ENCODE results near the gene XAGE2. TPM values are rescaled to one million over a fixed set of nuclear protein-coding genes. Genes with fewer than 3 reads are reported as not detected.

Gene XAGE2
- total RNA-seq, 1 experiment from 2014 or later = not detected

- Histone ChIP-seq H3K4me3 (ENCODE audit: low read length) (no peak overlapping the region), H3K9me3 (ENCODE audit: low read length) (no peaks in the 10 kb centered on the region), H4K20me1 (ENCODE audit: low read length) (no peaks in the 10 kb centered on the region), H3K4me2 (ENCODE audit: low read length) (no peak overlapping the region), H3K27ac (ENCODE audit: low read length) (no peak overlapping the region), H3K9ac (ENCODE audit: low read length) (no peak overlapping the region), H3K27me3 (ENCODE audit: low read length) (no peaks in the 10 kb centered on the region), H3K9me2 (replicated peaks; ENCODE audit: low read length) (no peaks in the 10 kb centered on the region), H2AFZ (ENCODE audit: low read length) (no peak overlapping the region), H3K36me3 (ENCODE audit: low read depth, low read length) (no peaks in the 10 kb centered on the region), H3F3A (ENCODE audit: low read length, unreplicated experiment) (no peaks in the 10 kb centered on the region), H3K4me1 (ENCODE audit: insufficient read depth, low read length) (no peaks in the 10 kb centered on the region), H3K79me2 (ENCODE audit: low read length) (no peaks in the 10 kb centered on the region)
- ChIA-PET CTCF (no interaction called here), POLR2A (ENCODE audit: unreplicated experiment) (no interaction called here)
- BruUV-seq (replicated peaks) = no TSS peak
- intact Hi-C loops (cut with micrococcal nuclease) = no loop called here
- no peak for TF ChIP-seq EZH2 (IDR thresholded peaks at IDR 0.05; ENCODE audit: low read length, unreplicated experiment)
- TF ChIP-seq EZH2phosphoT487 (IDR thresholded peaks at IDR 0.05; ENCODE audit: borderline replicate concordance, low read length) = no peak
- no peak for TF ChIP-seq CTCF (conservative IDR thresholded peaks at IDR 0.05; ENCODE audit: low read depth, low read length)
- ATAC-seq (no peak), DNase-seq (peak; percentile 3)
These were observed 9.1 kb upstream of the XAGE2 start for GRCh38 chrX:52359614-52360232.

- Histone ChIP-seq H3K9me3 (ENCODE audit: low read length) (no peaks in the 10 kb centered on the region), H3K36me3 (ENCODE audit: low read depth, low read length) (no peaks in the 10 kb centered on the region), H3K4me2 (ENCODE audit: low read length) (no peak overlapping the region), H3K9me2 (replicated peaks; ENCODE audit: low read length) (no peaks in the 10 kb centered on the region), H3K27me3 (ENCODE audit: low read length) (no peaks in the 10 kb centered on the region), H3K4me1 (ENCODE audit: insufficient read depth, low read length) (no peaks in the 10 kb centered on the region), H3F3A (ENCODE audit: low read length, unreplicated experiment) (no peaks in the 10 kb centered on the region), H3K4me3 (ENCODE audit: low read length) (no peak overlapping the region), H3K9ac (ENCODE audit: low read length) (no peak overlapping the region), H3K79me2 (ENCODE audit: low read length) (no peaks in the 10 kb centered on the region), H4K20me1 (ENCODE audit: low read length) (no peaks in the 10 kb centered on the region), H2AFZ (ENCODE audit: low read length) (no peak overlapping the region), H3K27ac (ENCODE audit: low read length) (no peak overlapping the region)
- ChIA-PET CTCF (interaction anchor here (0.6 kb wide), 1 partner anchor 23 kb away, joined by 3 read pairs; no protein-coding TSS in a partner anchor), POLR2A (ENCODE audit: unreplicated experiment) (no interaction called here)
- intact Hi-C loops (cut with micrococcal nuclease) = no loop called here
- TF ChIP-seq EZH2 (IDR thresholded peaks at IDR 0.05; ENCODE audit: low read length, unreplicated experiment) (no peak), EZH2phosphoT487 (IDR thresholded peaks at IDR 0.05; ENCODE audit: borderline replicate concordance, low read length) (no peak), CTCF (conservative IDR thresholded peaks at IDR 0.05; ENCODE audit: low read depth, low read length) (no peak)
- BruUV-seq (replicated peaks) = no TSS peak
- ATAC-seq (no peak), DNase-seq (no peak)
These were observed 6.9 kb upstream of the XAGE2 start for GRCh38 chrX:52361941-52362340.

GRCh38 chrX:52363247-52363883 is 5.5 kb upstream of the XAGE2 start:
- H3K9ac ChIP-seq (ENCODE audit: low read length) = no peak overlapping the region
- no peaks in the 10 kb centered on the region for H3K9me2 ChIP-seq (replicated peaks; ENCODE audit: low read length)
- no peaks in the 10 kb centered on the region for H3K9me3 ChIP-seq (ENCODE audit: low read length)
- no peak overlapping the region for H2AFZ ChIP-seq (ENCODE audit: low read length)
- no peak overlapping the region for H3K4me2 ChIP-seq (ENCODE audit: low read length)
- no peaks in the 10 kb centered on the region for H3K79me2 ChIP-seq (ENCODE audit: low read length)
- no peak for TF ChIP-seq EZH2phosphoT487 (IDR thresholded peaks at IDR 0.05; ENCODE audit: borderline replicate concordance, low read length)
- TF ChIP-seq CTCF (conservative IDR thresholded peaks at IDR 0.05; ENCODE audit: low read depth, low read length) = 0 out of 2 replicates have a peak, but pooled peaks have one; percentile 22
- no peaks in the 10 kb centered on the region for H4K20me1 ChIP-seq (ENCODE audit: low read length)
- no peaks in the 10 kb centered on the region for H3K27me3 ChIP-seq (ENCODE audit: low read length)
- intact Hi-C loops (cut with micrococcal nuclease) = no loop called here
- ChIA-PET CTCF (no interaction called here), POLR2A (ENCODE audit: unreplicated experiment) (no interaction called here)
- DNase-seq = no peak
- H3K4me1 ChIP-seq (ENCODE audit: insufficient read depth, low read length) = no peaks in the 10 kb centered on the region
- no peak overlapping the region for H3K4me3 ChIP-seq (ENCODE audit: low read length)
- H3F3A ChIP-seq (ENCODE audit: low read length, unreplicated experiment) = no peaks in the 10 kb centered on the region
- no peaks in the 10 kb centered on the region for H3K36me3 ChIP-seq (ENCODE audit: low read depth, low read length)
- no peak for ATAC-seq
- no peak overlapping the region for H3K27ac ChIP-seq (ENCODE audit: low read length)
- BruUV-seq (replicated peaks) = no TSS peak

Measured in PC-3 (cell line).